Prostate gland (tissue), 2 donors: ENCODE data around the gene BLTP3B. TPM values are rescaled to one million over a fixed set of nuclear protein-coding genes. Genes with fewer than 3 reads are reported as not detected.

ENCODE experiments used
- DNase-seq: peaks from one replicate; pipeline ENCODE4 v3.0.0-alpha.2; 2019; ENCODE audit warnings: low spot score
- H3K27ac ChIP-seq, 2 donors: fragments of 200-600 bp; sonication (generic); 2 replicates each; pipeline ENCODE4 v1.5.1; 2017 to 2019
- H3K27me3 ChIP-seq: fragments of 200-600 bp; sonication (generic); replicated peaks from 2 replicates; pipeline ENCODE4 v1.5.1; 2019; ENCODE audit not compliant: insufficient read depth
- H3K36me3 ChIP-seq, 2 donors: fragments of 200-600 bp; sonication (generic); 1 replicate in 1 of 2; 2 replicates in 1 of 2; pipeline versions ENCODE4 v1.5.1 to v1.8.1; 2017 to 2019
- H3K4me1 ChIP-seq: fragments of 200-600 bp; sonication (generic); replicated peaks from 2 replicates; pipeline ENCODE4 v1.5.1; 2019
- H3K4me3 ChIP-seq, 2 donors: fragments of 200-600 bp; sonication (generic); 2 replicates each; pipeline ENCODE4 v1.5.1; 2017 to 2019
- H3K9me3 ChIP-seq: fragments of 200-600 bp; sonication (generic); 2 replicates; pipeline ENCODE4 v1.5.1; 2017
- CTCF ChIP-seq, 4 experiments: fragments of 200-600 bp in 2 of 4; fragments of 450-650 bp in 2 of 4; sonication (generic) in 2 of 4; IDR thresholded peaks; 1 replicate in 3 of 4; 2 replicates in 1 of 4; pipeline ENCODE4 v1.5.1; 2016 to 2019; ENCODE audit warnings: antibody characterized with exemption in 4 of 4, mild to moderate bottlenecking in 2 of 4, moderate library complexity in 2 of 4
- POLR2A ChIP-seq: fragments of 450-650 bp; IDR thresholded peaks from one replicate; pipeline ENCODE4 v1.6.1; 2016; ENCODE audit warnings: antibody characterized with exemption, mild to moderate bottlenecking
- POLR2AphosphoS5 ChIP-seq: sonication (generic); formaldehyde crosslinking; IDR thresholded peaks from one replicate; pipeline ENCODE4 v1.6.1; 2017; ENCODE audit warnings: antibody characterized with exemption
- WGBS: methylation state at CpG from one replicate; pipeline ENCODE4 v1.1.5; 2018; 5-methylcytosine and 5-hydroxymethylcytosine counted together
- intact Hi-C: fragments of 100-400 bp; cut with DNase I; formaldehyde crosslinking; loops from one replicate; pipeline ENCODE4 v1.14.2; 2022
- total RNA-seq, 2 donors: library from RNA; depleted of rRNA; stranded (reverse); fragments of >200 nt; gene quantifications; one replicate each; pipeline ENCODE4 v1.1.0, GENCODE V29; 2016

Gene BLTP3B
- total RNA-seq, 2 donors from 2014 or later, result 20.4 to 24.8 TPM

GRCh38 chr12:100154474-100155247 lies 12.0 kb upstream of the BLTP3B start:
- peak; percentile 37 for DNase-seq
- Histone ChIP-seq H3K27ac (no peak overlapping the region), H3K4me3 (no peak overlapping the region), H3K27me3 (no peaks in the 10 kb centered on the region), H3K4me1 (no peaks in the 10 kb centered on the region), H3K9me3 (no peaks in the 10 kb centered on the region), H3K36me3 (no peaks in the 10 kb centered on the region)
- TF ChIP-seq POLR2A, result no peak
- peak; percentile 48 to 63 (median 58) for TF ChIP-seq CTCF (IDR thresholded peaks at IDR 0.05)
- intact Hi-C loops, result no loop called here
- 78% methylated on average over 15 of the region's 15 CpGs for WGBS

- no peak for DNase-seq
- Histone ChIP-seq H3K4me1 (no peaks in the 10 kb centered on the region), H3K36me3 (no peaks in the 10 kb centered on the region), H3K27me3 (no peaks in the 10 kb centered on the region), H3K27ac (no peak overlapping the region), H3K9me3 (no peaks in the 10 kb centered on the region), H3K4me3 (no peak overlapping the region)
- TF ChIP-seq CTCF (IDR thresholded peaks at IDR 0.05) (no peak), POLR2AphosphoS5 (no peak), POLR2A (no peak)
- intact Hi-C loops, result no loop called here
- 96% methylated on average over 10 of the region's 10 CpGs for WGBS
Observed at GRCh38 chr12:100153131-100153530, 10.5 kb upstream of the BLTP3B start.

- Histone ChIP-seq H3K27ac (no peak overlapping the region), H3K4me1 (no peaks in the 10 kb centered on the region), H3K27me3 (no peaks in the 10 kb centered on the region), H3K9me3 (no peaks in the 10 kb centered on the region), H3K36me3 (no peaks in the 10 kb centered on the region), H3K4me3 (no peak overlapping the region)
- intact Hi-C loops, result no loop called here
- WGBS, result 94% methylated on average over 2 of the region's 2 CpGs
- TF ChIP-seq CTCF (IDR thresholded peaks at IDR 0.05) (no peak), POLR2A (no peak), POLR2AphosphoS5 (no peak)
- DNase-seq, result no peak
Observed at GRCh38 chr12:100151769-100152168, 9.1 kb upstream of the BLTP3B start.

- H3K4me1 ChIP-seq, result no peaks in the 10 kb centered on the region
- intact Hi-C loops, result no loop called here
- no peak for DNase-seq
- TF ChIP-seq POLR2AphosphoS5 (no peak), CTCF (IDR thresholded peaks at IDR 0.05) (no peak), POLR2A (no peak)
- no peak overlapping the region for H3K4me3 ChIP-seq
- 98% methylated on average over 2 of the region's 2 CpGs for WGBS
- H3K27ac ChIP-seq, result no peak overlapping the region
- H3K36me3 ChIP-seq, result no peaks in the 10 kb centered on the region
- no peaks in the 10 kb centered on the region for H3K9me3 ChIP-seq
- H3K27me3 ChIP-seq, result no peaks in the 10 kb centered on the region
Observed at GRCh38 chr12:100146252-100146651, 3.6 kb upstream of the BLTP3B start.

GRCh38 chr12:100145643-100146042 lies 3.0 kb upstream of the BLTP3B start:
- Histone ChIP-seq H3K36me3 (no peaks in the 10 kb centered on the region), H3K4me3 (no peak overlapping the region), H3K27me3 (no peaks in the 10 kb centered on the region), H3K9me3 (no peaks in the 10 kb centered on the region), H3K27ac (no peak overlapping the region), H3K4me1 (no peaks in the 10 kb centered on the region)
- TF ChIP-seq POLR2AphosphoS5 (no peak), CTCF (IDR thresholded peaks at IDR 0.05) (no peak), POLR2A (no peak)
- WGBS, result 97% methylated on average over 7 of the region's 7 CpGs
- intact Hi-C loops, result no loop called here
- no peak for DNase-seq
